HG03354 (cell line): Measurements from ENCODE around the gene ARL6IP4.

Source experiments
- ATAC-seq: cut with Tn5 transposase; IDR thresholded peaks from one replicate; pipeline ENCODE4 v1.9.1; 2021; ENCODE audit warnings: mild to moderate bottlenecking; ENCODE audit not compliant: unreplicated experiment, poor library complexity, severe bottlenecking

Gene ARL6IP4

GRCh38 chr12:122956035-122956434, 24.4 kb upstream of the ARL6IP4 start:
- no peak for ATAC-seq

GRCh38 chr12:122958198-122958888, 22.1 kb upstream of the ARL6IP4 start:
- no peak for ATAC-seq

- ATAC-seq: no peak
Observed at GRCh38 chr12:122959566-122960192, 20.8 kb upstream of the ARL6IP4 start.

GRCh38 chr12:122960193-122960569, 20.3 kb upstream of the ARL6IP4 start:
- ATAC-seq: no peak

- no peak for ATAC-seq
Observed at GRCh38 chr12:122961531-122962329, 18.8 kb upstream of the ARL6IP4 start.

DNA sequence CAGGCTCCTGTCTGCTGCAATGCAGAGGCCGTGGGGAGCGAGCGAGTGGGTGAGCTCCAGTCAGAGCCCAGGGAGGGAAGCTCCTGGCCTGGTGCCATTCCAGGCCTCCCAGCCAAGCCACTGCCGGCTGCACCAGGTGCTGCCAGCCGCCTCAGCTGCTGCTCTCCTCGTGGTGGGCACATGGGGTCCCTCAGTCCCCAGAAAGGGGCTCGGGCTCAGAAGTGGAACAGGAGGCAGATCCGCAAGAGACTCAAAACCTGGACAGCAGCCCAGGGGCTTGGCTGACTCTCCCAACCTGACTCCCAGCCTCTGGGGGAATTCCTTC, 16.6 kb upstream of the ARL6IP4 start:
- no peak for ATAC-seq

- ATAC-seq: no peak
Observed at GRCh38 chr12:122964439-122965257, 15.8 kb upstream of the ARL6IP4 start.

DNA sequence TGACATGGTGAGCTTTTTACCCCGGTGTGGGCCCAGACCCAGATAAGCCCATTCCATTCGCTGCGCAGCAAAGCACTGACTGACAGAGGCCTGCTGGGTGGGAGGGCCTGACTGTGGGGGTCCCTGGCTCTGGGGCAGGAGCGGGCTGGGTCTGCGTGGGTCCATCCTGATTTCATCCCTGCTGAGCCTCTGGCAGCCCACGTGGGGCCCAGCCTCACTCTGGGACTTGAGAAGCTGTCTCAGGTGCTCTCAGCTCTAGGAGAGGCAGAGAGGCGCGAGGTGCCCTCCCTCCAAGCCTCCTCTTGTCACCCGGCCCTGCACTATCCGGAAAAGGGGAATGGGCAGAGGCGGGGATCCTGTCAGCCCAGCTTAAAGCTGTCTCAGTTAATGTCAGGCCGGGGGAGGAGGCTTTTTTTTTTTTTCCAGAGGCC, 15.1 kb upstream of the ARL6IP4 start:
- no peak for ATAC-seq

GRCh38 chr12:122965851-122966742, 14.4 kb upstream of the ARL6IP4 start, which contains the start of gene ABCB9:
Gene ABCB9, minus strand, starts transcription at chr12:122966463. Its CDS starts 6,228 bp downstream, at chr12:122960235.
- peak; percentile 76 for ATAC-seq

DNA sequence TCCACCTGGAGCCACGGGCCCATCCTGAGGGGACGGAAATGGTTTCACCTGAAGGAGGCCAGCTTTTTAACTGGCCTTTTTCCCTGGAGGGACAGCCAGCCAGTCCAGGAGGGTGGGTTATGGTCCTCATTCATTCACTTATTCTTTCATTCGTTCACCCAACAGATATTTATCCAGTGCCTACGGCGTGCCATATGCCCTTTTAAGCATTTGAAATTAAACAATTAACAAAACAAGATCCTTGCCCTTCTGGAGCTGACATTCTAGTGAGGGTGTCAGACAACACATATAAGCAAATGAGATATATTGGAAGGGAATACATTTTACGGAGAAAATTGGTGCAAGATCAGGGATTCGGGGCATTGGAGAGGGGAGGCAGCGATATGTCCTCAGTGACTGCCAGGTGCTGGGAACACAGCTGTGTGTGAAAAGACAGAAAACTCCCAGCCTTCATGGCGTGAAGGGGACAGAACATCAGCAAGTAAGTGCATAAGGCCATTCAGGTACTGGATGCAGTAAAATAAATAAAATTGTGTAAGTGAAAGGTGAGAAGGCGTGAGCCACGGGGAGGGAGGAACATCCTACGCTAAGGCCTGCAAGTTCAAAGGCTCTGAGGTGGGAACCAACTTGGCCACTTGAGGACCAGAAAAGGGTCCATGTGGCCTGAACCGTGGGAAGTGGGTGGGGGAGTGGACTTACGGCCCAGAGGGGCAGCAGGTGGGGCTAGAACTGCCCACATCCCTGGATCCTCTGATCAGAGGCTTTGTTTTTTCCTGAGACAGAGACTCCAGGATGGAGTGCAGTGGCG, 13.5 kb upstream of the ARL6IP4 start:
- no peak for ATAC-seq

DNA sequence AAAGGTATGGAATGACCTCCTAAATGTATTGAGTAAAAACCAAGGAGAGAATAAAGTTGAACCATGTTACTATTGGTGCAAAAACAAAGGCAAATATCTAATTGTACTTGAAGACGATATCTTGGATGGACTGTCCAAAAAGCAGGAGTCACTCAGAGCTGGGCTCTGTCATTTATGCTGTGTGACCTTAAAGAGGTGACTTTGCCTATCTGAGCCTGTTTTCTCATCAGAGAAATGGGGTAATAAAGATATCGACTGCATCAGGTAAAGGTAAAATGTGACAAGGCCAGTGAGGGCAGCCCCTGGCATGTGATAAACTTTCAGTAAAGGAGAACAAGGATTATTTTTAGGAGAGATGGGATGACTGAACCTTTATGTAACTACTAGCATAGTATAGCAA, 12.4 kb upstream of the ARL6IP4 start:
- no peak for ATAC-seq

- ATAC-seq: no peak
Observed at GRCh38 chr12:122969676-122970075, 10.8 kb upstream of the ARL6IP4 start.

DNA sequence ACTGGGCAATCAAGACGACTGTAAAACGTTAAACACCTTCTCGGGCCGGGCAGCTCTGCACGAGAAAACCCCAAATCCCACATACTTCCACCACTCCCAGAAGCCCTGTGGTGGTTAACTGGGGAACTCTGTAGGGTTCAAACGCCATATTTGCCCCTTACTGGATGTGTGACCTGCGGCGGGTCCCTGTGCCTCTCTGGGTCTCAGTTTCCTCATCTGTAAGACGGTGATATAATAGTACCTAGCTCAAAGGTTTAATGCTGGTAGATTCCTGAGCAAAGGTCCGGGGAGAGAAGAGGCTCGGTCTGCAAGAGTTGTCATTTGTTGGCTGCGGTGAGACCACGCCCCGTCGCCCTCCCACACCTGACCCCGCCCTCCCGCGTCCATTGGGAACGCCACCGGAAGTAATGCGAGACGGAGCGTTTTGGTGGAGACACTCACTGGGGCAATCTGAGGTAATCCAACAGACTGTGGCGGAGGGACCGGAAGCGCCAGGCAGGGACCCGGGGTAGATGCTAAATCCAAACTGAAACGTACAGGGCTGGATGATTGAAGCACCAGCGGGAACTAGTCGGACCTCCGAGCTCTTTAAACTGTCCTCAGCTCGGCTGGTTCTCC, 6.1 kb upstream of the ARL6IP4 start:
- ATAC-seq: peak; percentile 84

DNA sequence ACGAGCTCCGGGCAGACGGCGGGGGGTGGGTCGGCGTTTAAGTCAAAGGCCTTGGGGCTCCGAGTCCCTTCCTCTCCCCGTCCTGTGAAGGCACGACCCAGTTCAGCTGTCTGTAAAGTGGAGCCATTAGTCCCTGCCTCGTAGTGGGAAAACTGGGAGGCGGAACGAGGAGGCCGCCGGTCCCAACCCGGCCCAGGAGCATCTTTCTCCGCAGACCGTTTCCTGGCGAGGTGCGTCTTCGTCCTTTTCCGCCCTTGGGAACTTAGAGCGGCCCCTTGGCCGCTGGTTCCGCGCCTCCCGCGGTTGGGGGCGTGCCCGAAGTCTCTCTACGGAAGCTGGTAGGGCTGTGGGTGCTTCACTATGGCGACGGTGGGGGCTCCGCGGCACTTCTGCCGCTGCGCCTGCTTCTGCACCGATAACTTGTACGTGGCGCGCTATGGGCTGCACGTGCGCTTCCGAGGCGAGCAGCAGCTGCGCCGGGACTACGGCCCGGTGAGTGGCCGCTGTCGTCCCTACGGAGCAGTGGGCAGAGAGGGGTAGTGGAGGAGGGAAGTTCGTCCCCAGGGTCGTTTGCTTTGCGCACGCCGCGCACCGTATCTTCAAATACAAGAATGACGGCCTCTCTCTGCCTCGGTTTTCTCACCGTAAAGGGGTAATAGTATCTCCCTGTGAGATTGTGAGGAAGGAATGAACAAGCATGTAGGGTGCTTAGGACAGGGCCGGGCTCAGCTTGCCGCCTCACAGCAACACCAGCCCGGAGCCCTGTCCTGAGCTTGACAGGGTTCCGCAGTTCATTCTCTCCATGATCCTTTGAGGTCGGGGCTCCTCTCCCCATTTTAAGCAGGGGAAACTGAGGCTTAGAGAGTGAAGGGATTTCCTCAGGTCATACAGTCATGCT, 5.3 kb upstream of the ARL6IP4 start, which contains the start of gene OGFOD2:
OGFOD2 (plus strand) TSS at position 353 of the 898 bp plus-strand sequence; CDS start at position 361, 8 bp downstream.
- peak; percentile 77 for ATAC-seq

DNA sequence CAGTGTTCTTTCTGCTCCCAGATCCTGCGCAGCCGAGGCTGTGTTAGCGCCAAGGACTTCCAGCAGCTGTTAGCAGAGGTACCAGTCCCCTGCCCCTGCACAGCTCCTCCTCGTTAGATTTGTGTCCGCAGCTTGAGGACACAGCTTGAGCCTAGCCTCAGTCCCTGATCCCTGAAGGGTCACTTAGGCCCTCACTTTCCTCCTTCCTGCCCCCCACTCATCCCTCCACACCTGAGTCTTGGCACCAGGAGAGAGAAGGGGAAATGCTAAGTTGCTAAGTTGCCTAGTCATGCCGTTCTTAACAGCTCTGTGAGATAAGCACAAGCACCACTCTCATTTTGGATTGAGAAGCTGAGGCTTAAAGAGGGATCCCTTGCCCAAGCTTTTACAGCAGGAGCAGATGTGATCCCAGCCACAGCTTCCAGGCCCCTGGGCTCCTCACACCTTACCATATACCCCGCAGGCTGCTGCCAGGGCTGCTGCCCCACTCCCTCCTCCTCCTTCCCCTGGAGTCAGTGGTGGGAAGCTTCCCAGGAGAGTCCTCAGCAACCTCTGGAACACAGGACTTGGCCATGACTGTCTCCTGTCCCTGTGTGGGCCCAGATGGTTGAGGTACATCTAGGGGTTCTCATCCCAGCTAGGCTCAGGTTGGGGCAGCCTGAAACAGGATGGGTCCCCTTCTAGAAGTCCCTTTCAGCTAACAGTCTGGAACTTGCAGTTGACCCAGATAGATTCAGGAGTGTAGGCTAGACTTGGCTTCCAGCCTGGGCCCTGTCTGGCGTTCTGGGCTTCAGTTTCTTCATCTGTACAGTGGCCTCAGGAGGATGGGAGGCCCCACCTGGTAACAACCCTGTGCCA, 4.5 kb upstream of the ARL6IP4 start:
- ATAC-seq: no peak

GRCh38 chr12:122976648-122976975, 3.9 kb upstream of the ARL6IP4 start:
- no peak for ATAC-seq
